ENCODE results near the gene FBRS.
"Not testable (repeated sequence)": the region's sequence is repeated elsewhere in the genome, so short reads cannot be mapped to it uniquely, and the experiment has no call there.

FBRS gene

DNA sequence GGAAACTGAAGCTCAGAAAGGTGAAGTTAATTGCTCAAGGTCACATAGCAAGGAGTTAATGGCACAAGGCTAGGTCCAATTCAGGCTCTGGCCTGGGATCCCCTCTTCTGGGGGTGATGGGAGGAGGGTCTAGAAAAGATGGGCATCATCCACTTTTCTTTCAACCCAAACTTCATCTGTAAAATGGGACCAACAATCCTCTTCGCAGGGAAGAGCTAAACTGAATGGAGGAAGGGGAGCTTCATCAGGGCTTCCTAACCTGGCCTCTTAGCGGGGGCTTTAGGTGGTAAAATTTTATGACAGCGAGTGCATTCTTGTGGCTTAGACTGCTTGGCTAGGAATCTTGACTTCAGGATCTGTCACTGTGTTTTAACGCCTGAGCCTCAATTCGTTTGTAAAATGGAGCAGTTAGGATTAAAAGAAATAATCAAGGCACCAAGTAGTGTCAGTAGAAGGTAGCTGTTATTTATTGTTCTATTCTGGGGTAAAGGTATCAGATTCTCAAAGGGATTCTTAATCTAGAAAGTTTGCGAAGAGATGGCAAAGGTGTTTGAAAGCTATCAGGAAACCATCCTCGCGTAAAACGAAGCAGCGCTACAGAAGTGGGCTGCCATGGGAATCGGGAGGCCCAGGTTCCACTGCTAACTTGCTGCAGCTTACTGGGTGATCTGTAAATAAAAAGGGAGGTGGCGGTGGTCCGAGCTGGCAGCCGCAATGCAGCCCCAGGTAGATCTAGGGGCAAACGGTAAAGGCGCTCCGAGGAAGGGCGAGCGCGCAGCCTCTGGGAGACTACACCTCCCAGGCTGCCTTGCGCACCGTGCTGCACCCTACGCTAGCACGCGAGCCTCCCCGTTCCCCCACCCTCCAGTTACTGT, 39.3 kb downstream of the FBRS start:
- in situ Hi-C loops (cut with HindIII; ENCODE audit: low sequenced_read_pairs): no loop called here

DNA sequence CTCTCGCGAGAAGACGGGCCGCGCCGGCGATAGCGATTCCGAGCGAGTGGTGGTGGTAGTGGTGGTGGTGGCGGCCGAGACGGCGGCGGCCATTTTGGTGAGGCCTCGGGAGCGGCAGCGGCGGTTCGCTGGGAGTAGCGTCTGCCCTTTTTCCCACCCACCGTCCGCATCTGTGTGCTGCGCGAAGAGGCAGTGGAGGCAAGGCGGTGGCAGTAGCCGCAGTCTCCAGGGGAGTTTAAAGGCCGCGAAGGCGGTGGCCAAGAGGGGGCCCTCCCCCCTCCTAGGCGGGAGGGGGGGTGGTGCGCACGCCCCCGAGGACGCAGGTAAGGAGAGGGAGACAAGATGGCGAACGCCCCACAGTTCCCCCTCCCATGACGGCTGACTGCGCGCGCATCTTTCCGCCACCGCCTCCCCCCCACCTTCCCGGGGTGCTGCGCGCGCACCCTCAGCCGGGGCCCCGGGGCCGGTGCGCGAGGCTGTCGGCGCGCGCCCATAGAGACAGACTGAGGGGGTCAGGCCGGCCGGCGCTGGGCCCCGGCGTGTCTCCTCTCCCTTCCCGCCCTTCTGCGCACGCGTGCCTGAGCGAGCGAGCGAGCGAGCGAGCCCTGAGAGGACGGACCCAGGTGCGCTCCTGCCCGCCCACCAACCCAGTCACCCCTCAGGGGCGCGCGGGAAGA, 40.0 kb downstream of the FBRS start:
- in situ Hi-C loops (cut with HindIII; ENCODE audit: low sequenced_read_pairs): no loop called here

DNA sequence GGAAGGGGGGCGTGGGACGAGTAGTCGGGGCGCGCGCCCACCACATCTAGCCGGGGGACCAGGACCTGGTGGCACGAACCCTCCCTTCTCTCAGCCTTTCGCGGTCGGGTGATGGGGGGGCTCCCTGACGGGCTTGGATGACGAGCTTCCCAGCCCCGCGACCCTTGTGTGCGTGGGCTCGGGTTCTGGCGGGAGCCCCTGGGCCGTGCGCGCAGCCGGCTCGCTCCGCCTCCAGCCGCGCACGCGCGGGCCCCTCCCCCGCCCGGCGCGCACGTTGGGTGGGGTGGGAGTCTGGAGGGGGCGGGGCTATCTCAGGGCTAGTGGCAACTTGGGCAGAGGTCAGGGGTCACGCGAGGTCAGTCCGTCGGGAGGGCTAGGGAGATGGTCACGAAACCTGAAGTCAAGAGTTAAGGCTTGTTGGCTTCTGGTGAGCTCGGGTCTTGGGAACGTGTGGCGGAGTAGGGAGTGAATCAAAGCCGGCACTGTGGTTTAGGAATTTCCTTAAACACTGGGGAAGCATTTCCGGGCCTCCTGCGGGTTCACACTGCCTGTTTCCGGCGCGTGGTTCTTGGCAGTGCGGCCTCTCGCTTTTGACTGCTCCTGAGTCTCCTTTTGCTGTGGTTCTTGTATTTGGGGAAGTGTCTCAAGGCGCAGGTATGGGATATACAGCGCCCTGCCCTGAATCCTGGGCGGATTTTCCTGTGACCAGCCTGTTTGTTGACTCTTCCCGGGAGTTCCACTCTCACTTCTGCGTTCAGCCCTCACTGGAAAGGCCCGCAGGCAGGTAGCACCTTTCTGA, 40.8 kb downstream of the FBRS start, which contains the start of gene SRCAP:
Gene SRCAP, plus strand, starts transcription at position 356 of the 799 bp plus-strand sequence. CDS start 1,654 bp downstream, outside the sequence.
- in situ Hi-C loops (cut with HindIII; ENCODE audit: low sequenced_read_pairs): no loop called here

DNA sequence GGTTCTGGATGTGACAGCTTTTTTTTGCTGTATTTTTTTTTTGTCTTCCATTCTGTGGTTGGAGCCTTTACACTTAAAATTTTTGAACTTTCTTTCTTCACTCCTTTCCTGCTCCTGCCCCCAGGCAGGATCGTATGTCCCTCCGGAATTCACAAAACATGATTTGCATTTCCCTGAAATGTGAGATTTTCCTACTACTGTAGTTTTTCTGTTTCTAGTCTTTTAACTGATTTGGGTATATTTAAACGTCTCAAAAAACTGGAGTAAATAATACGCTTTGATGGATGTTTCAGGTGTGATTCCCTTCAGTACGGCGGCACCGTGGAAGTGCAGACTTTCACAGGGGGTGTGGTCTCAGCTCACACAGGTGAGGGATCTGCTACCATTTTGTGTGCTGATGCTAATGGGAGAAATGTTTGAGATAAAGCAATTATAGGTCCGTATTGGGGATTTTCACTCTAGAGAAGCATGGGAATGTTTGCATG, 41.4 kb downstream of the FBRS start:
- in situ Hi-C loops (cut with HindIII; ENCODE audit: low sequenced_read_pairs): no loop called here

DNA sequence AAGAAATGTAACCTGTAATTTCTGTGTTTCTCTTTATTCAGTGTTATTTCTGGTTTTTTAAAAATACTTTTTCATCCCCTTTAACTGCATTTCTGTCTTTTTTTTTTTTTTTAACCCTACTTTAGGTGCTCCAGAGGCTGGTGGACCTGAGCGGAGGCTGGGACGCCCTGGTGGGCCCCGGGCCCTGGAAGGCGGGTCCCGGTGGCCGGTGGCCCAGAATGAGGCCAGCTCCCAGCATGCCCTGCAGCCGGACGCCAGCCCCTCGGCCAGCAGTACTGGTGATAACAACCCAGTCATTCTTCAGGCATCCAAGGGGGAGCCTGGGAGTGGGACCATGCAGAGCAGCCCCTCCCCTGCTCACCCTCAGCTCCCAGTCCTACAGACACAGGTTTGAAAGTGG, 42.3 kb downstream of the FBRS start:
- in situ Hi-C loops (cut with HindIII; ENCODE audit: low sequenced_read_pairs): no loop called here

DNA sequence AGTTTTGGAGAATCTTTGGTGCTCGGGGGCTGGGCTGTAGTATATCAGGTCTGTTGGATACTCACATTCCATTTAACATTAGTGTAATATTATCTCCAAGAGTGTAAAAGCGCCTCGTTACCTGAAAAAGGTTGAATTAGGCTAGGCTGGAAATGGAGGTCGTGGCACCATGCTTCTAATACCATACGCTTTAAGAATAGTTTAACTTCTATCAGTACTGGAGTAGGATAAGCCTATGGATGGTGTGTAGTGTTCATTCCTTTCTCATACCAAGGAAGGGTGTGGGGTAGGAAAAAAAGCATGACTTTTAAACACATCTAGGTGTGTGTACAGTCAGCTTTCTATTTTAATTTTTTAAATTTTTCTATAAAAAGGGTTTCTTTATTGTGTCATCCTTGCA, 42.7 kb downstream of the FBRS start:
- in situ Hi-C loops (cut with HindIII; ENCODE audit: low sequenced_read_pairs): no loop called here

DNA sequence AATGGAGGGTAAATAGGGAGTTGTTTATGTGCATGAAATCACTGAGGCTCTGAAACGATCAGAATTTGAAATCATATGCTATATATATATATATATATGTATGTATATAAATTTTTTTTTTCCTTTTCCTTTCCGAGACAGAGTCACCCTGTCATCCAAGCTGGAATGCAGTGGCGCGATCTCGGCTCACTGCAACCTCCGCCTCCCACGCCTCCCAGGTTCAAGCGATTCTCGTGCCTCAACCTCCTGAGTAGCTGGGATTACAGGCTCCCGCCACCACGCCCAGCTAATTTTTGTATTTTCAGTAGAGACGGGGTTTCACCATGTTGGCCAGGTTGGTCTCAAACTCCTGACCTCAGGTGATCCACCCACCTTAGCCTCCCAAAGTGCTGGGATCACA, 44.8 kb downstream of the FBRS start:
- in situ Hi-C loops (cut with HindIII; ENCODE audit: low sequenced_read_pairs): not testable (repeated sequence)

DNA sequence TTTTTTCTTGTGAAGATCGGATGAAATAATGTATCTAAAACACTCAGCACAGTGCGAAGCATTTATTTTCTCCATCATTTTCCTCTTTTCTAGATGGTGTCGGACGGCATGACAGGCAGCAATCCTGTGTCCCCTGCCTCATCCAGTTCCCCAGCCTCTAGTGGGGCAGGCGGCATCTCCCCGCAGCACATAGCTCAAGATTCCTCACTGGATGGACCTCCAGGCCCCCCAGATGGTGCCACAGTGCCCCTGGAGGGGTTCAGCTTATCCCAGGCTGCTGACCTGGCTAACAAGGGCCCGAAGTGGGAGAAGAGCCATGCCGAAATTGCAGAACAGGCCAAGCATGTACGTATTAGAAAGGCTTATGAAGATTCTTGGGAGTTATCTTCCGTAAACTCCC, 45.7 kb downstream of the FBRS start:
- in situ Hi-C loops (cut with HindIII; ENCODE audit: low sequenced_read_pairs): no loop called here

DNA sequence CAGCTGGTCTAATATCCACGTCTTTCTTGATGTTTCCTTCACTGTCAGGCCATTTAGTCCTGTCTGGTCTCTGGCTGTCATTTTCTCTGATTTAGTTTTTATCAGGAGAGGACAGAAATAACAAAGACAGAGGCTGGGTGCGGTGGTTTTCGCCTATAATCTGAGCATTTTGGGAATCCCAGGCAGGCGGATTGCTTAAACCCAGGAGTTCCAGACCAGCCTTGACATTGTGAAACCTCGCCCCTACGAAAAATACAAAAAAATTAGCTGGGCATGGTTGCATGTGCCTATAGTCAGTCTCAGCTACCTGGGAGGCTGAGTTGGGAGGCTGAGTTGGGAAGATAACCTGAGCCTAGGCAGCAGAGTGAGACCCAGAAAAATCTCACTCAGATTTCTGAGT, 47.8 kb downstream of the FBRS start:
- in situ Hi-C loops (cut with HindIII; ENCODE audit: low sequenced_read_pairs): no loop called here

DNA sequence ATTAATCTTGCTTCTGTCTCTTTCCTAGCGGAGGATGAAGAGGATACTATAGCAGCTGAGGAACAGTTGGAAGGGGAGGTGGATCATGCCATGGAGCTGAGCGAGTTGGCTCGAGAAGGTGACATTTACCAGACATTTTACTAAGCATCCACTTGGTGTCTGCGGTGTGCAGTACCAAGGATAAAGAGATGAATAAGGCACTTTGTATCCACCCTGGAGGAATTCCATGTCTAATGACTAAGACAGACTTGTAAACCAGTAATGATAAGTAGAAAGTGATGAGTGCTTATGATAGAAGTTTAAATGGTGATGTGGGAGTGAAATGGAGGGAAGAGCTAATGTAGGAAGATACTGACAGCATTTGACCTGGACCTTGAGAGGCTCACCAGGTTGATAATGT, 52.7 kb downstream of the FBRS start:
- in situ Hi-C loops (cut with HindIII; ENCODE audit: low sequenced_read_pairs): no loop called here

DNA sequence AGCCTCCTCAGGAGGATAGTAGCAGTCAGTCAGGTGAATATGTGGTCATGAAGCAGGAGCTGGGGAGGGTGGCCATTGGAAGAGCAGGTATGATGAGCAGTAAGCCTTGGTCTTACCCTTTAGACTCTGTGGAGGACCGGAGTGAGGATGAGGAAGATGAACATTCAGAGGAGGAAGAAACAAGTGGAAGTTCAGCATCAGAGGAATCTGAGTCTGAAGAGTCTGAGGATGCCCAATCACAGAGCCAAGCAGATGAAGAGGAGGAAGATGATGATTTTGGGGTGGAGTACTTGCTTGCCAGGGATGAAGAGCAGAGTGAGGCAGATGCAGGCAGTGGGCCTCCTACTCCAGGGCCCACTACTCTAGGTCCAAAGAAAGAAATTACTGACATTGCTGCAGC, 53.5 kb downstream of the FBRS start:
- in situ Hi-C loops (cut with HindIII; ENCODE audit: low sequenced_read_pairs): no loop called here

DNA sequence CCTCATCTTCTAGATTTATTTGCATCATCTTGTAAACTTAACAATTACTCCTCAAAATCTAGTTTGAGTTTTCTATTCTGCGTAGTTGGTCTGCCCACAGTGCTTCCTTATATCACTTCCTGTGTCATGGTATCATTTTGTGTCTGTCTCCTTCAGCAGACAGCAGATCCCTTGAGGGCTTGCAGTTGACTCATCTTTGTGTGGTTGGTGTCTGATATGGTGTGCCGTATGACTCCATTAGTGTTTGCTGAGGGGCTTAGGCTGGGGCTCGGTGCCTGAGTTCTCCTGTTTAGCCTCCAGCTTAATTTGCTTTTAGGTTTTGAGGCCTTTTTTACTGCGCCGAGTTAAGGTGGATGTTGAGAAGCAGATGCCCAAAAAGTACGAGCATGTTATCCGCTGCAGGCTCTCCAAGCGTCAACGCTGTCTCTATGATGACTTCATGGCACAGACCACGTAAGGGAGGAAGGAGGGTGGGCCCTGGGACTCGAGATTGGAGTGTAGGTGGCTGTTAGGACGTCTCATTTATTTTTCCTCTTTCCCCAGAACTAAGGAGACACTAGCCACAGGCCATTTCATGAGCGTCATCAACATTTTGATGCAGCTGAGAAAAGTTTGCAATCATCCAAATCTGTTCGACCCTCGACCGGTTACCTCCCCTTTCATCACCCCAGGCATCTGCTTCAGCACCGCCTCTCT, 57.7 kb downstream of the FBRS start:
- in situ Hi-C loops (cut with HindIII; ENCODE audit: low sequenced_read_pairs): no loop called here

DNA sequence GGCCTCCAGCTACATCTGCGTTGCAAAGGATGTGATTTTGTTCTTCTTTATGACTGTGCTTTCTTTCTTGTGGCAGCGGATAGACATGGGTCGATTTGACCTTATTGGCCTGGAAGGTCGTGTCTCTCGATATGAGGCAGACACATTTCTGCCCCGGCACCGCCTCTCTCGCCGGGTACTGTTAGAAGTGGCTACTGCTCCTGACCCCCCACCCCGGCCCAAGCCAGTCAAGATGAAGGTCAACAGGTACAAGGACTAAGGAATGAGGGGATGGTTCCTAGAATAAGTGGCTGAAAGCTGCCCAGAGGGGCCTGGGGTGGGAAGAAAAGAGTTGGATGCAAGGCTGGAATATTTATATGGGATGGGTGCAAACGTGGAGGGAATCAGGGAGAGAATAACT, 61.9 kb downstream of the FBRS start:
- in situ Hi-C loops (cut with HindIII; ENCODE audit: low sequenced_read_pairs): no loop called here

Data from DLD1 (cell line).